NCI-H2227 (cell line): ENCODE measurements around the gene DNPH1.

Source experiments
- DNase-seq: peaks from one replicate; lab custom pipeline; 2025; ENCODE audit not compliant: unreplicated experiment; lab: John Stamatoyannopoulos, UW

DNPH1 gene

GRCh38 chr6:43228951-43229802 is at the start of gene DNPH1:
Gene DNPH1, minus strand, starts transcription at chr6:43229481. Its CDS starts 25 bp downstream, at chr6:43229456.
- DNase-seq, result peak; percentile 73

- DNase-seq, result no peak
These were observed 49.3 kb upstream of the DNPH1 start for GRCh38 chr6:43278524-43279078.

GRCh38 chr6:43277643-43278523 is 48.6 kb upstream of the DNPH1 start:
- DNase-seq, result no peak

GRCh38 chr6:43277306-43277642 is 48.0 kb upstream of the DNPH1 start:
- DNase-seq, result no peak

- DNase-seq, result no peak
These were observed 47.5 kb upstream of the DNPH1 start for GRCh38 chr6:43276577-43277305.

GRCh38 chr6:43275801-43276576 is 46.7 kb upstream of the DNPH1 start:
- no peak for DNase-seq

GRCh38 chr6:43274916-43275597 is 45.8 kb upstream of the DNPH1 start:
- DNase-seq, result no peak

GRCh38 chr6:43274127-43274915 is 45.0 kb upstream of the DNPH1 start:
- no peak for DNase-seq

GRCh38 chr6:43273707-43274106 is 44.4 kb upstream of the DNPH1 start:
- DNase-seq, result no peak

- DNase-seq, result no peak
These were observed 42.7 kb upstream of the DNPH1 start for GRCh38 chr6:43271944-43272343.

- DNase-seq, result no peak
These were observed 42.0 kb upstream of the DNPH1 start for GRCh38 chr6:43271103-43271815.

GRCh38 chr6:43269273-43270007 is 40.2 kb upstream of the DNPH1 start:
- DNase-seq, result no peak

- no peak for DNase-seq
These were observed 39.5 kb upstream of the DNPH1 start for GRCh38 chr6:43268782-43269272.

GRCh38 chr6:43268355-43268700 is 39.0 kb upstream of the DNPH1 start:
- no peak for DNase-seq

GRCh38 chr6:43267619-43268354 is 38.5 kb upstream of the DNPH1 start:
- no peak for DNase-seq

- DNase-seq, result no peak
These were observed 36.3 kb upstream of the DNPH1 start for GRCh38 chr6:43265564-43265963.

- no peak for DNase-seq
These were observed 35.4 kb upstream of the DNPH1 start for GRCh38 chr6:43264599-43265145.
